IMR-90 (cell line): ENCODE data around the gene PRRC1. TPM values are rescaled to one million over a fixed set of nuclear protein-coding genes. Genes with fewer than 3 reads are reported as not detected.
A peak's percentile ranks its signal among the peaks of the same experiment; 100 is the strongest.

ENCODE experiments used
- ATAC-seq: fragments of 200-7000 bp; cut with Tn5 transposase; 2 replicates; pipeline ENCODE4 v1.9.1; 2020; ENCODE audit warnings: low read depth, mild to moderate bottlenecking, moderate library complexity
- BruUV-seq: library from RNA; stranded (reverse); fragments of 400-500 nt; replicated peaks from 2 replicates; lab custom pipeline; 2021; lab: Mats Ljungman, UMichigan
- CTCF ChIA-PET: fragments of 300-600 bp; formaldehyde crosslinking; extraction: SDS; loops from one replicate; lab custom pipeline; 2021; ENCODE audit warnings: antibody characterized with exemption; lab: Yijun Ruan, JAX
- POLR2A ChIA-PET: fragments of 300-600 bp; sonication (Branson Sonifier 250); formaldehyde crosslinking; loops from one replicate; lab custom pipeline; 2022; ENCODE audit warnings: antibody characterized with exemption; ENCODE audit not compliant: unreplicated experiment; lab: Charles Lee
- DNase-seq: peaks from one replicate; pipeline ENCODE4 v3.0.0; 2013
- H2AFZ ChIP-seq: replicated peaks from 2 replicates; pipeline ENCODE3; 2013; ENCODE audit warnings: low read length, mild to moderate bottlenecking; ENCODE audit not compliant: poor library complexity
- H2AK5ac ChIP-seq: 2 replicates; pipeline ENCODE4 v1.6.1; 2013; ENCODE audit warnings: low read depth, low read length, inconsistent platforms
- H2AK9ac ChIP-seq: replicated peaks from 2 replicates; pipeline ENCODE3; 2013; ENCODE audit warnings: mild to moderate bottlenecking, low read depth, low read length, moderate library complexity; ENCODE audit not compliant: poor library complexity
- H2BK120ac ChIP-seq: 2 replicates; pipeline ENCODE4 v1.6.1; 2013; ENCODE audit warnings: low read depth, low read length, inconsistent platforms
- H2BK15ac ChIP-seq: 3 replicates; pipeline ENCODE4 v1.6.1; 2013; ENCODE audit warnings: low read depth, low read length, inconsistent platforms
- H2BK20ac ChIP-seq: 2 replicates; pipeline ENCODE4 v1.6.1; 2013; ENCODE audit warnings: low read depth, mild to moderate bottlenecking, inconsistent platforms, low read length, moderate library complexity
- H2BK5ac ChIP-seq: 2 replicates; pipeline ENCODE4 v1.6.1; 2013; ENCODE audit warnings: mild to moderate bottlenecking, low read depth, low read length, inconsistent platforms; ENCODE audit not compliant: poor library complexity, severe bottlenecking
- H3K14ac ChIP-seq: replicated peaks from 2 replicates; pipeline ENCODE4 v1.6.1; 2013; ENCODE audit warnings: low read depth, low read length, inconsistent platforms
- H3K18ac ChIP-seq: 2 replicates; pipeline ENCODE4 v1.6.1; 2013; ENCODE audit warnings: low read depth, low read length, control low read depth
- H3K23ac ChIP-seq: 2 replicates; pipeline ENCODE4 v1.6.1; 2013; ENCODE audit warnings: low read depth, low read length, inconsistent platforms
- H3K27ac ChIP-seq: 2 replicates; pipeline ENCODE4 v1.5.1; 2013; ENCODE audit warnings: mild to moderate bottlenecking, control low read depth, low read length; ENCODE audit not compliant: insufficient read depth
- H3K27me3 ChIP-seq: 2 replicates; pipeline ENCODE4 v1.6.1; 2013; ENCODE audit warnings: low read length; ENCODE audit not compliant: control insufficient read depth, insufficient read depth
- H3K36me3 ChIP-seq: 2 replicates; pipeline ENCODE4 v1.6.1; 2013; ENCODE audit warnings: low read length, mixed read lengths; ENCODE audit not compliant: control insufficient read depth, insufficient read depth
- H3K4ac ChIP-seq: 2 replicates; pipeline ENCODE4 v1.6.1; 2013; ENCODE audit warnings: low read depth, low read length, inconsistent platforms
- H3K4me1 ChIP-seq: 2 replicates; pipeline ENCODE4 v1.6.1; 2013; ENCODE audit warnings: low read length, mixed read lengths; ENCODE audit not compliant: control insufficient read depth, insufficient read depth
- H3K4me2 ChIP-seq: 2 replicates; pipeline ENCODE4 v1.6.1; 2013; ENCODE audit warnings: low read depth, mild to moderate bottlenecking, control low read depth, low read length, moderate library complexity
- H3K4me3 ChIP-seq: 2 replicates; pipeline ENCODE4 v1.5.1; 2013; ENCODE audit warnings: low read depth, mild to moderate bottlenecking, control low read depth, low read length, moderate library complexity; ENCODE audit not compliant: insufficient read depth
- H3K56ac ChIP-seq: 2 replicates; pipeline ENCODE4 v1.6.1; 2013; ENCODE audit warnings: low read length, inconsistent platforms; ENCODE audit not compliant: insufficient read depth; ENCODE audit errors: extremely low read depth
- H3K79me1 ChIP-seq, 2 experiments: 2 replicates each; pipeline ENCODE4 v1.6.1; 2013; ENCODE audit warnings: low read length in 2 of 2, inconsistent platforms in 1 of 2, low read depth in 1 of 2
- H3K9ac ChIP-seq: 2 replicates; pipeline ENCODE4 v1.6.1; 2013; ENCODE audit warnings: low read depth, low read length, control low read depth
- H3K9me1 ChIP-seq: 2 replicates; pipeline ENCODE4 v1.6.1; 2013; ENCODE audit warnings: low read length, inconsistent platforms; ENCODE audit not compliant: insufficient read depth
- H3K9me3 ChIP-seq: 2 replicates; pipeline ENCODE4 v1.6.1; 2013; ENCODE audit warnings: low read length; ENCODE audit not compliant: control insufficient read depth, insufficient read depth
- H4K20me1 ChIP-seq: 2 replicates; pipeline ENCODE4 v1.6.1; 2013; ENCODE audit warnings: low read length, inconsistent platforms; ENCODE audit not compliant: insufficient read depth
- H4K5ac ChIP-seq: 2 replicates; pipeline ENCODE4 v1.6.1; 2013; ENCODE audit warnings: mild to moderate bottlenecking, low read depth, low read length, control low read depth
- H4K8ac ChIP-seq, 2 experiments: 2 replicates each; pipeline ENCODE4 v1.6.1; 2013; ENCODE audit warnings: low read depth in 2 of 2, low read length in 2 of 2, control low read depth in 1 of 2, inconsistent platforms in 1 of 2
- H4K91ac ChIP-seq: 2 replicates; pipeline ENCODE4 v1.6.1; 2013; ENCODE audit warnings: low read depth, low read length, inconsistent platforms; ENCODE audit not compliant: insufficient read depth
- MXI1 ChIP-seq: IDR thresholded peaks from 2 replicates; pipeline ENCODE4 v1.6.1; 2012; ENCODE audit warnings: low read depth, mild to moderate bottlenecking, low read length, moderate library complexity, borderline replicate concordance
- WGBS, 2 experiments: methylation state at CpG; one replicate each; pipeline versions ENCODE4 v1.1.5 to v1.1.7; 2013; ENCODE audit warnings: missing lambda C conversion rate in 2 of 2; ENCODE audit not compliant: insufficient read length in 1 of 2; ENCODE audit errors: extremely low coverage in 2 of 2; 5-methylcytosine and 5-hydroxymethylcytosine counted together
- dilution Hi-C: fragments of 300-500 bp; cut with HindIII; formaldehyde crosslinking; loops from one replicate; pipeline ENCODE4 v1.14.3; 2018; ENCODE audit warnings: low sequenced_read_pairs; ENCODE audit not compliant: unreplicated experiment
- in situ Hi-C: fragments of 300-500 bp; cut with MboI; formaldehyde crosslinking; loops from 3 replicates; pipeline ENCODE4 v1.14.3; 2019; ENCODE audit warnings: low sequenced_read_pairs, inconsistent platforms, mixed read lengths
- intact Hi-C: fragments of 100-400 bp; cut with micrococcal nuclease; formaldehyde crosslinking; loops from 2 replicates; pipeline ENCODE4 v1.10.0; 2022
- polyA plus RNA-seq, 3 experiments: library from polyadenylated mRNA; depleted of rRNA; stranded (reverse); fragments of >200 nt; gene quantifications; 2 replicates each; pipeline ENCODE4 v1.2.3, GENCODE V29; 2012; ENCODE audit warnings: low replicate concordance in 1 of 3
- total RNA-seq: library from RNA; depleted of rRNA; stranded (reverse); fragments of >200 nt; gene quantifications from 2 replicates; pipeline ENCODE4 v1.2.3, GENCODE V29; 2012
- TF ChIP-seq, protein P1 (sequence below): conservative IDR thresholded peaks from 2 replicates; pipeline ENCODE4 v1.5.1; 2012; ENCODE audit warnings: mild to moderate bottlenecking, low read depth, low read length, improper control_type of control experiment

PRRC1 gene
- total and polyA plus RNA-seq, 2 of the 4 experiments (the other 2 are of a cell fraction): 46.8 to 63.1 TPM

DNA sequence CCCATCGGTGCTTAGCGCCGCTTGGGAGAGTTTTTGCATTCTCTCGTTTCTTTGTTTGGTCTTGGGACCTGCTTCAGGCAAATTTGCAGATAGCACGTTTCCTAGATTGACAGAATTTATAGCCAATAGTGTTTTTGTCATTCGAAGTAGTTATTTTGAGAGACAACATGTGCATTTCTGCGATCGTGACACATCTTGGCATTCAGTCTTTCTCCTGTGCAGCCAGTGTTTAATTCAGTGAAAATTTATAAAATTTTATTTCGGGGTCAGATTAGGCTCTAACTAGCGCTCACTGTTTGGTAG lies 830 bp downstream of the PRRC1 start:
- H3K4me1 ChIP-seq: peaks cover 3% of the 10 kb centered on the region; the same call in 1 of the 2 replicates
- POLR2A ChIA-PET: interaction anchor here (0.6 kb wide), 2 partner anchors 14 to 277 kb away, joined by 3 to 10 read pairs; no protein-coding TSS in a partner anchor
- H3K27ac ChIP-seq: peak overlapping the region; percentile 96
- H3K14ac ChIP-seq: peak overlapping the region; percentile 92
- H2BK5ac ChIP-seq: peak overlapping the region; percentile 85
- H2BK15ac ChIP-seq: no peak overlapping the region
- ATAC-seq (no peak), DNase-seq (peak; percentile 57)
- H3K23ac ChIP-seq: peak overlapping the region; percentile 97
- WGBS, 2 experiments: no CpG with 5 or more reads among the region's 10 CpGs
- peak overlapping the region; percentile 97 for H2AFZ ChIP-seq
- H3K9ac ChIP-seq: peak overlapping the region; percentile 98
- peak overlapping the region; percentile 94 for H3K4me2 ChIP-seq
- H4K8ac ChIP-seq: peak overlapping the region; percentile 86 to 92
- TF ChIP-seq MXI1: 0 out of 2 replicates have a peak, but pooled peaks have one; percentile 22
- TF ChIP-seq, protein P1, sequence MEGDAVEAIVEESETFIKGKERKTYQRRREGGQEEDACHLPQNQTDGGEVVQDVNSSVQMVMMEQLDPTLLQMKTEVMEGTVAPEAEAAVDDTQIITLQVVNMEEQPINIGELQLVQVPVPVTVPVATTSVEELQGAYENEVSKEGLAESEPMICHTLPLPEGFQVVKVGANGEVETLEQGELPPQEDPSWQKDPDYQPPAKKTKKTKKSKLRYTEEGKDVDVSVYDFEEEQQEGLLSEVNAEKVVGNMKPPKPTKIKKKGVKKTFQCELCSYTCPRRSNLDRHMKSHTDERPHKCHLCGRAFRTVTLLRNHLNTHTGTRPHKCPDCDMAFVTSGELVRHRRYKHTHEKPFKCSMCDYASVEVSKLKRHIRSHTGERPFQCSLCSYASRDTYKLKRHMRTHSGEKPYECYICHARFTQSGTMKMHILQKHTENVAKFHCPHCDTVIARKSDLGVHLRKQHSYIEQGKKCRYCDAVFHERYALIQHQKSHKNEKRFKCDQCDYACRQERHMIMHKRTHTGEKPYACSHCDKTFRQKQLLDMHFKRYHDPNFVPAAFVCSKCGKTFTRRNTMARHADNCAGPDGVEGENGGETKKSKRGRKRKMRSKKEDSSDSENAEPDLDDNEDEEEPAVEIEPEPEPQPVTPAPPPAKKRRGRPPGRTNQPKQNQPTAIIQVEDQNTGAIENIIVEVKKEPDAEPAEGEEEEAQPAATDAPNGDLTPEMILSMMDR: no peak
- H3K4me3 ChIP-seq: peak overlapping the region; percentile 99
- peaks cover 3% of the 10 kb centered on the region; the same call in 1 of the 2 replicates for H3K9me1 ChIP-seq
- H2BK20ac ChIP-seq: no peak overlapping the region
- in situ Hi-C loops: loop anchor here (25.0 kb wide), 1 partner anchor 706 kb away; no protein-coding TSS in a partner anchor
- H4K91ac ChIP-seq: peak overlapping the region; percentile 93
- peak overlapping the region; percentile 96 for H3K4ac ChIP-seq
- peaks cover 14% of the 10 kb centered on the region for H3K36me3 ChIP-seq
- CTCF ChIA-PET: no interaction called here
- H3K9me3 ChIP-seq: peaks cover 3% of the 10 kb centered on the region; the same call in 1 of the 2 replicates
- intact Hi-C loops: no loop called here
- H3K27me3 ChIP-seq: peaks cover 5% of the 10 kb centered on the region
- peak overlapping the region; percentile 97 for H4K5ac ChIP-seq
- peak overlapping the region; percentile 78 for H3K56ac ChIP-seq
- H2AK9ac ChIP-seq: peak overlapping the region; percentile 92
- H4K20me1 ChIP-seq: peaks cover 43% of the 10 kb centered on the region
- H2BK120ac ChIP-seq: no peak overlapping the region
- dilution Hi-C loops: no loop called here
- peak overlapping the region; percentile 44 for H3K18ac ChIP-seq
- H3K79me1 ChIP-seq: peaks cover 7 to 32% of the 10 kb centered on the region in 2 experiments; a peak in 2 of 4 replicates
- H2AK5ac ChIP-seq: peak overlapping the region; percentile 62
- no TSS peak for BruUV-seq
